ENCODE data around the gene C3orf80. TPM values are rescaled to one million over a fixed set of nuclear protein-coding genes. Genes with fewer than 3 reads are reported as not detected.
"Not testable (repeated sequence)": the region's sequence is repeated elsewhere in the genome, so short reads cannot be mapped to it uniquely, and the experiment has no call there.

C3orf80 gene
- polyA plus RNA-seq (2011; rRNA removed) (0.11 and 0.12 TPM in 2 replicates), polyA minus RNA-seq (2011; rRNA and poly(A)+ RNA removed) (0.09 TPM in 1 of 2 replicates, not detected in the other)

DNA sequence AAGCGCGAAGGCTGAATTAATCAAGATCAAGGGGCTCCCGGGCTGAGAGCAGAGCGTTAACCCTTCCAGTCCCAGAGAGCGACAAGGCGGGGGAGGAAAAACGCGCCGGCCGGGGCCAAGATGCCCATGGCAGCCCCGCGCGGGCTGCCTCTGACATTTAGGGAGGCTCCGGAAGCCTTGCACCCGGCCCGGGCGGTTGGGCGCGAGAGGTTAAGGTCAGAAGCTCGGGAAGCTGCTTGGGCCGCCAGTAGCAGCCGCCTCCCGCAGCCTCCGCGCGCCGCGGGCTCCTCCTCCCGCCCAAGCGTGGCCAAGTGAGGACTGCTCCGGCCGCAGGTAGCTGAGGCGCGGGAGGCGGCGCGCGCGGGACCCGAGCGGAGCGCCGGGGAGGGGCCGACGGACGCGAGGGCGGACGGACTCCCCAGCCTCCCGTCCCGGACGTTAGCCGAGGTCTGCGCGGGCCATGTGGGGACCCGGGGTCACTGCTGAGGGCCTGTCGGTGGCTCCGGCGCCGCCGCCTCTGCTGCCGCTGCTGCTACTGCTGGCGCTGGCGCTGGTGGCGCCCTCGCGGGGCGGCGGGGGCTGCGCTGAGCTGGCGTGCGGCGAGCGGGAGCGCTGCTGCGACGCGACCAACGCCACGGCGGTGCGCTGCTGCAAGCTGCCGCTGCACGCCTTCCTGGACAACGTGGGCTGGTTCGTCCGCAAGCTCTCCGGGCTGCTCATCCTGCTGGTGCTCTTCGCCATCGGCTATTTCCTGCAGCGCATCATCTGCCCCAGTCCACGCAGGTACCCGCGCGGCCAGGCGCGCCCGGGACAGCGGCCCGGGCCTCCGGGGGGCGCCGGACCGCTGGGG is at the start of gene C3orf80:
Gene C3orf80 (plus strand): TSS at position 247 of the 850 bp plus-strand sequence. CDS start 214 bp downstream, at position 461.
- Histone ChIP-seq H3K36me3 (ENCODE audit: control insufficient read depth, insufficient read depth, low read length) (no peaks in the 10 kb centered on the region), H3K4me3 (ENCODE audit: low read depth, low read length) (peak within 1 kb of the TSS; percentile 46), H3K27me3 (ENCODE audit: control insufficient read depth, insufficient read depth, low read length) (peaks cover 23% of the 10 kb centered on the region)
- ChIA-PET CTCF (interaction anchor here (0.7 to 1.8 kb wide), 4 partner anchors 9 to 191 kb away, joined by 3 to 7 read pairs (median 3); no protein-coding TSS in a partner anchor), POLR2A (interaction anchor here (0.7 kb wide), 1 partner anchor 197 kb away, joined by 3 read pairs; no protein-coding TSS in a partner anchor)
- TF ChIP-seq, protein P1, sequence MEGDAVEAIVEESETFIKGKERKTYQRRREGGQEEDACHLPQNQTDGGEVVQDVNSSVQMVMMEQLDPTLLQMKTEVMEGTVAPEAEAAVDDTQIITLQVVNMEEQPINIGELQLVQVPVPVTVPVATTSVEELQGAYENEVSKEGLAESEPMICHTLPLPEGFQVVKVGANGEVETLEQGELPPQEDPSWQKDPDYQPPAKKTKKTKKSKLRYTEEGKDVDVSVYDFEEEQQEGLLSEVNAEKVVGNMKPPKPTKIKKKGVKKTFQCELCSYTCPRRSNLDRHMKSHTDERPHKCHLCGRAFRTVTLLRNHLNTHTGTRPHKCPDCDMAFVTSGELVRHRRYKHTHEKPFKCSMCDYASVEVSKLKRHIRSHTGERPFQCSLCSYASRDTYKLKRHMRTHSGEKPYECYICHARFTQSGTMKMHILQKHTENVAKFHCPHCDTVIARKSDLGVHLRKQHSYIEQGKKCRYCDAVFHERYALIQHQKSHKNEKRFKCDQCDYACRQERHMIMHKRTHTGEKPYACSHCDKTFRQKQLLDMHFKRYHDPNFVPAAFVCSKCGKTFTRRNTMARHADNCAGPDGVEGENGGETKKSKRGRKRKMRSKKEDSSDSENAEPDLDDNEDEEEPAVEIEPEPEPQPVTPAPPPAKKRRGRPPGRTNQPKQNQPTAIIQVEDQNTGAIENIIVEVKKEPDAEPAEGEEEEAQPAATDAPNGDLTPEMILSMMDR (IDR thresholded peaks at IDR 0.05; ENCODE audit: insufficient read depth, low read depth, low read length) = no peak
- DNase-seq (ENCODE audit: low read depth) = no peak

DNA sequence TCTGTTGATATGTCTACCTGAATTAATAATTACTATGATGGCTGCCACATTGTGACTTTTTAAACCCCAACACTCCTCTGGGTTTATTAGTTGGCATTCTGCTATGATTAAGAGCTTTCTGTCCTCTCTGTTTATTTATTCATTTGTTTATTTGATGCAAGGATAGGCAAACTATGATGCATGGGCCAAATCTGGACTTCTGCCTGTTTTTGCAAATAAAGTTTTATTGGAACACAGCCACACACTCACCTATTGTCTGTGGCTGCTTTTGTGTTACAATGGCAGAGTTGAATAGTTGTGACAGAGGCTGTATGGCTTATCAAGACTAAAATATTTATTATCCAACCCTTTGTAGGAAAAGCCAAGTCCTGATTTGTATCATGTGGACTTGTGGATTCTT is 48.3 kb upstream of the C3orf80 start:
- TF ChIP-seq, protein P1 (IDR thresholded peaks at IDR 0.05; ENCODE audit: insufficient read depth, low read depth, low read length) = no peak
- CTCF ChIA-PET = no interaction called here
- POLR2A ChIA-PET = no interaction called here
- H3K4me3 ChIP-seq (ENCODE audit: low read depth, low read length) = no peak overlapping the region
- DNase-seq (ENCODE audit: low read depth) = no peak
- no peaks in the 10 kb centered on the region for H3K36me3 ChIP-seq (ENCODE audit: control insufficient read depth, insufficient read depth, low read length)
- H3K27me3 ChIP-seq (ENCODE audit: control insufficient read depth, insufficient read depth, low read length) = peaks cover 1% of the 10 kb centered on the region; the same call in 1 of the 2 replicates

DNA sequence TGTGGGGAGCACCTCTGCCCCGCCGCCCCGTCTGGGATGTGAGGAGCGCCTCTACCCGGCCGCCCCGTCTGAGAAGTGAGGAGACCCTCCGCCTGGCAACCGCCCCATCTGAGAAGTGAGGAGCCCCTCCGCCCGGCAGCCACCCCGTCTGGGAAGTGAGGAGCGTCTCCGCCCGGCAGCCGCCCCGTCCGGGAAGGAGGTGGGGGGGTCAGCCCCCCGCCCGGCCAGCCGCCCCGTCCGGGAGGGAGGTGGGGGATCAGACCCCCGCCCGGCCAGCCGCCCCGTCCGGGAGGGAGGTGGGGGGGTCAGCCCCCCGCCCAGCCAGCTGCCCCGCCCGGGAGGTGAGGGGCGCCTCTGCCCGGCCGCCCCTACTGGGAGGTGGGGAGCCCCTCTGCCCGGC is 46.6 kb upstream of the C3orf80 start:
- H3K27me3 ChIP-seq (ENCODE audit: control insufficient read depth, insufficient read depth, low read length); H3K4me3 ChIP-seq (ENCODE audit: low read depth, low read length); H3K36me3 ChIP-seq (ENCODE audit: control insufficient read depth, insufficient read depth, low read length); DNase-seq (ENCODE audit: low read depth); POLR2A ChIA-PET; CTCF ChIA-PET: not testable (repeated sequence)

DNA sequence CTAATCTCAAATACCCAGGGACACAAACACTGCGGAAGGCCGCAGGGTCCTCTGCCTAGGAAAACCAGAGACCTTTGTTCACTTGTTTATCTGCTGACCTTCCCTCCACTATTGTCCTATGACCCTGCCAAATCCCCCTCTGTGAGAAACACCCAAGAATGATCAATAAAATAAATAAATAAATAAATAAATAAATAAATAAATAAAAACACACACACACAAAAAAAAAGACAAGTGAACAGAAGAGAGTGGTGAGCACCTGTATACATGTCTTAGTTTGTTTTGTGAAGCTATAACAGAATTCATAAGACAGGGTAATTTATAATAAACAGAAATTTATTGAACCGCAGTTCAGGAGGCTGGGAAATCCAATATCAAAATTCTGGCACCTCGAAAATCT is 45.8 kb upstream of the C3orf80 start:
- CTCF ChIA-PET; DNase-seq (ENCODE audit: low read depth); H3K36me3 ChIP-seq (ENCODE audit: control insufficient read depth, insufficient read depth, low read length); H3K27me3 ChIP-seq (ENCODE audit: control insufficient read depth, insufficient read depth, low read length); POLR2A ChIA-PET; H3K4me3 ChIP-seq (ENCODE audit: low read depth, low read length): not testable (repeated sequence)

DNA sequence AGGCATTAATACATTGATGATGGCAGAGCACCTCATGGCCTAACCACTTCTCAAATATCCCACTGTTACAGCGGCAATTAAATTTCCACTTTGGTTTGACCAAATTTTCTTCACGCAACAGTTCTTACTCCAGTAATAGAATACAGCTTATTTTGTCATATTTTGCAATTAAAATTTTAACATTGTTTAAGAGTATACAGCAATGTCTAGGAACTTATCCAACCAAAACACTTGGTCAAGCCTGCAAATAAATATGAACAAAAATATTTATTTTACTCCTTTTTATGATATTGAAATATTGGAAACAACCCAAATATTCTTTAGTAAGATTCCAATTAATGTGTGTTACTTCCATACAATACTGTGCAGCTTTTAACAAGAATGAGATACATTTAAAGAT is 45.3 kb upstream of the C3orf80 start:
- Histone ChIP-seq H3K36me3 (ENCODE audit: control insufficient read depth, insufficient read depth, low read length) (no peaks in the 10 kb centered on the region), H3K27me3 (ENCODE audit: control insufficient read depth, insufficient read depth, low read length) (peaks cover 1% of the 10 kb centered on the region; the same call in 1 of the 2 replicates), H3K4me3 (ENCODE audit: low read depth, low read length) (no peak overlapping the region)
- ChIA-PET CTCF (no interaction called here), POLR2A (no interaction called here)
- TF ChIP-seq, protein P1 (IDR thresholded peaks at IDR 0.05; ENCODE audit: insufficient read depth, low read depth, low read length) = no peak
- DNase-seq (ENCODE audit: low read depth) = no peak

DNA sequence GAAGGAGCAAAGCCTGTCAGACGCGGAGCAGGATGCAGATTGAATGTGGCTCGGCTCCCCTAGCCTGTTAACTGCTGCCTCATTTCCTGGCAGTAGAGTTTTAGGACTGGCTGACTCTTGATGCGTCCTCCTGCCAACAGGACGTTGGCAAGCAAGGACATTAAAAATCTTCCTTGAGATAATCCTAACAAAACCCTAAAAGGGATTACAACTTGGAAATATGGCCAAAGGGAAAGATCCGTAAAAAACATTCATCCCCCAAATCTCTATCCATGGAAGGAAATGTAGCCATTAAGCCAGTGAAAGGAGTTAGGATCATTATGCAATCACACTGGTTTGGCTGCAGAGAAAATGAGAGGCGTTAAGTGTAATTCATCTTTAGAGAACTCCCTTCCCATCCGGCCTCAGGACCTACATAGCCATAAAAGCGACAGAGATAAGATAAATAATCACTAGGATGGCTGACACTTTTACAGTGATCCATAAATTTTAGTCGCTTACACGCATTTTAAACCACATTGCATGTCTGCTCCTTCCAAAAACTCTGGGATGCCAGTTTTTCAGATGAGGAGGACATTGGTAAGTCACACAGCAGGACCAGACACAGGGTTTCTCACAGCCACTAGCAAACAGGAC is 44.5 kb upstream of the C3orf80 start:
- Histone ChIP-seq H3K27me3 (ENCODE audit: control insufficient read depth, insufficient read depth, low read length) (peaks cover 1% of the 10 kb centered on the region; the same call in 1 of the 2 replicates), H3K36me3 (ENCODE audit: control insufficient read depth, insufficient read depth, low read length) (no peaks in the 10 kb centered on the region), H3K4me3 (ENCODE audit: low read depth, low read length) (no peak overlapping the region)
- DNase-seq (ENCODE audit: low read depth) = peak; percentile 72
- CTCF ChIA-PET = no interaction called here
- TF ChIP-seq, protein P1 (IDR thresholded peaks at IDR 0.05; ENCODE audit: insufficient read depth, low read depth, low read length) = no peak
- POLR2A ChIA-PET = no interaction called here

Data from BJ (cell line).